ENCODE results near the gene GLT6D1. TPM values are rescaled to one million over a fixed set of nuclear protein-coding genes. Genes with fewer than 3 reads are reported as not detected.

GLT6D1 gene
- total RNA-seq, 1 experiment from 2014 or later, result not detected

DNA sequence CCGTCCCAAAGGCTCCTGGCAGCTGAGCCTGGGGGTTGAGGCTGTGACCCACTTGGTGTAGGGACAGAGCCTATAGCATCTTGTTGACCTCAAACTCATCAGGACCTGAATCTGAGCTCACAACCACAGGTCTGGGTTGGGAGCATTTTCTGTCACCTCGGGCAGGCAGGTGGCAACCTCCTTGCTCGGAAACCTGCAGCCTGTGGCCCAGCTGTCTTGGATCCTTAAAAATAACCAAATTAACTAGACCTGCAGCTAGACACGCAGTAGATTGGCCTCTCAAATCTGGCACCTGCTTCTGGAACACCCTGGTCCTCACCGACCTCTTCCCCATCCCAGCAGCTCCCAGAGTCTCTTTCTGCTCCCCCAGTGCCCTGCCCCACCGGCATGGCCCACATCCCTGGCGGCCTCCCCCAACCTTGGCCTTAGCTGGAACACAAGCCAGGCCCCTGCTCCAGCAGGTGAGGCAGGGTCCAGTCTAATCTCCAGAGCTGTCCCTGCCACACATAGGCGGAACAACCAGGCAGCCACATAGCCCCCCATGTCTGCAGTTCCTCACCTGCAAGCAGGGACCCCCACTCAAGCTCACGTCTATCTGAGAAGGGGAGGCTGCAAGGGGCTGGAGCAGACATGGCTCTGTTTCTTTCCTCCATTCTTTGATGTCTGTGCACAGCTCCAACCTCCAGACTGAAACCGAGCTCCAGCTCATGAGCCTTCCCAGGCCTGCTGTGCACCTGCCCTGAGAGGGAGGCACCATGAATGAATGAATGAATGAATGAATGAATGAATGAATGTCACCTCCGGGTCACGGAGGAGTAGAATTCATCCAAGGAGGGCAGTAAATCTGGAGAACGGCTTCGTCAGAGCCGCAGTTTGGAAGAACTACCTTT lies 49.5 kb downstream of the GLT6D1 start:
- DNase-seq (ENCODE audit: extremely low read depth, low read depth), result no peak

GRCh38 chr9:135588886-135589595 lies 50.3 kb downstream of the GLT6D1 start:
- DNase-seq (ENCODE audit: extremely low read depth, low read depth), result no peak

- no peak for DNase-seq (ENCODE audit: extremely low read depth, low read depth)
These were observed 51.0 kb downstream of the GLT6D1 start for GRCh38 chr9:135588371-135588770.

DNA sequence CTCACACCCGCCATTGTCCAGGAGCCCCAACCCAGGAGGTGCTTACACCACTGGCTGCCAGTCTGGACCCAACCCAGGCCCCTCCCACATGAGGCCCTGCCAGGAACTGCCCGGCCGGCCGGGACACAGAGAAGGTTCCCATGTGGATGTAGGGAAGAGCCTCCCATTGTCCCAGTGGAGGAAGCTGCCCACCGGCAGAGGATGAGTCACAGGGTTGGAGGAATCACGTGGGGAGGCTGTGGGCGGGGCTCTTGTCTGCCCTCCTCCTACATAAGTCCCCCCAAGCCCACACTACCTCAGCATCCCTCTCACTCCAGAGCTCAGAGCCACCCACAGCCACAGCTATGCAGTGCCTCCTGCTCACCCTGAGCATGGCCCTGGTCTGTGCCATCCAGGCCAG lies 51.7 kb downstream of the GLT6D1 start:
- DNase-seq (ENCODE audit: extremely low read depth, low read depth), result no peak

DNA sequence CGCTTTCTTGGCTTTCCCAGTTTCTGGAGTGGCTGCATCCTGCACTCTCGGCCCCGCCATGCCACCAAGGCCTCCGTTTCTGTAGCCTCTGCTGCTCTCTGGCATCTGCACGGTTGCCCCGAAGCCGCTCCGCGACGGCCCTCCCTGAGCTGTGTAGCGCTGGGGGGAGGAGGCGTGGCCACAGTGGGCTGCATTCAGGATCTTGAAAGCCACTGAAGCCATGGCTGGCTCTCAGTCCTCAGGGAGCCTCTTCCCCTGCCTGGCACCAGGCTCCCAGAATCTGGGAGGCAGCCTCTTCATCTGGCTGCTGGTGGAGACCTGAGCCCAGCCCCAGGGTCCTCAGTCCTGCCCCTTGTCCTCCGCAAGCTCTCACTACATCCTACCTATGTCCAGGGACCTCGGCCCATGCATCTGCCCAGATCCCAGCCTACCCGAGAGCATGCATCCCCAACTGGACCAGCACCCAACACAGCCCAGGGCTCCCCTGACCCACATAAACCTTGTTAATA lies 52.7 kb downstream of the GLT6D1 start:
- DNase-seq (ENCODE audit: extremely low read depth, low read depth), result no peak

- DNase-seq (ENCODE audit: extremely low read depth, low read depth), result no peak
These were observed 54.4 kb downstream of the GLT6D1 start for GRCh38 chr9:135584934-135585333.

DNA sequence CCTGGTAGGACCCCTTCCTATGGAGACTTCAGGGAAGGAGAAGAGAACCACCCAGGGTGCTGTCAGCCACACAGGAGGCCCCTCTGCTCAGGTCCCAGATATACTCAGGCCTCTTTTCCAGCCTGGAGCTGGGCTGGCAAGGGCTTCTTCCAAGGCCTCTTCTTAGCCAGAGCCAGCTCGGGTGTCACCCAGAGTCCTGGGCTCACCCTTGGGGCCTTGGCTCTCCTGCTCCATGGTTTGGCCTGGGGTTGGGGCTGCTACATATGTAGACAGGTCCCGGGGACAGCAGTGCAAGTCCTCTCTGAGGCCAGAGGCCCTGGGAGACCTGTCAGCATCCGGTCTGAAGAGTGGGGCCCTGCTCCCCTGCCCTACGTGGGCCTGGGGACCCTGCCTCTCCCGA lies 55.0 kb downstream of the GLT6D1 start:
- DNase-seq (ENCODE audit: extremely low read depth, low read depth), result no peak

- DNase-seq (ENCODE audit: extremely low read depth, low read depth), result no peak
These were observed 55.7 kb downstream of the GLT6D1 start for GRCh38 chr9:135583688-135584011.

DNA sequence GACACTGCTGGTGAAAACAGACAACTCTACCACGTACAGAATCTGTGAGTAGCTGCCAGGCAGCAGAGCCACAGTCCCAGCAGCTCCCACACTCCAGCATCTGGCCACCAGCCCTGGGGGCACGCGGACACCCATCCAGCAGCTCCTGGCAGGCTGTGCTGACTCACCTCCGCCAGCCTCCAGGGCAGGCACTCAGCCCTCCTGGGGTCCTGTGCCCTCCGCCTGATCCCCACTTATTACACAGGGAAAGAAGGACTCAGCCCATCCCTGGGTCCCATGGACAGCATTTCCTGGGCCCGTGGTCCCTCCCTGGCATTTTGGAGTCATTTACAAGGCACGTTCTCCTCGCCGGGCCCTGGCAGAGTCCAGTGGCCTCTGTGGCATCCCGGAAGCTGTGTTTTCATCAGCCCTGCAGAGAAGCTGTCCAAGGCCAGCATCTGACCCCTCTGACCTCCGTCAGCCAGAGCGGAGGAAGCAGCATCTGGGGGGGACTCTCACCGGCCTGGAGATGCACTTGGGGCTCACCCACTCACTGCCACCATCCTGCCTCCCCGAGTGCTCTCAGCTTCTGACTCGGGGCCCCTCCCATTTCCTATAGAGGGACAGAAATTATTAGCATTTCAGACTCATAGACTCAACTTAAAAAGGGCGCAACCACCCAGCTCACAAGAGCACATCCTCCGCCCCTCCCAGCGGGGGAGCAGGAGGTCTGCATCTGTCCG lies 56.2 kb downstream of the GLT6D1 start:
- no peak for DNase-seq (ENCODE audit: extremely low read depth, low read depth)

DNA sequence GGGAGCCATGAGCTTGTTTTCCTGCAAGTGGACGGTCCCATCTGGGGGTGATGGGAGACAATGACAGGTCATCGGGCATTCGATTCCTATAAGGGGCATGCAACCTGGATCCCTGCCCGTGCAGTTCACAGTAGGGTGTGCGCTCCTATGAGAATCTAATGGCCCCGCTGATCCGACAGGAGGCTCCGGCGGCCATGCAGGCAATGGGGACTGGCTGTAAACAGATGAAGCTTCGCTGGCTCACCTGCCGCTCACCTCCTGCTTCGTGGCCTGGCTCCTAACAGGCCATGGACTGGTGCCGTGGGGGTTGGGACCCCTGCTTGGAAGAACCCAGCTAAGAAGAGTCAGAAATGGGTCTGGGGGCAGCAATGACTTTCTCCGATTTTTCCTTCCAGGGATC lies 56.8 kb downstream of the GLT6D1 start:
- no peak for DNase-seq (ENCODE audit: extremely low read depth, low read depth)

- no peak for DNase-seq (ENCODE audit: extremely low read depth, low read depth)
These were observed 57.5 kb downstream of the GLT6D1 start for GRCh38 chr9:135581636-135582426.

DNA sequence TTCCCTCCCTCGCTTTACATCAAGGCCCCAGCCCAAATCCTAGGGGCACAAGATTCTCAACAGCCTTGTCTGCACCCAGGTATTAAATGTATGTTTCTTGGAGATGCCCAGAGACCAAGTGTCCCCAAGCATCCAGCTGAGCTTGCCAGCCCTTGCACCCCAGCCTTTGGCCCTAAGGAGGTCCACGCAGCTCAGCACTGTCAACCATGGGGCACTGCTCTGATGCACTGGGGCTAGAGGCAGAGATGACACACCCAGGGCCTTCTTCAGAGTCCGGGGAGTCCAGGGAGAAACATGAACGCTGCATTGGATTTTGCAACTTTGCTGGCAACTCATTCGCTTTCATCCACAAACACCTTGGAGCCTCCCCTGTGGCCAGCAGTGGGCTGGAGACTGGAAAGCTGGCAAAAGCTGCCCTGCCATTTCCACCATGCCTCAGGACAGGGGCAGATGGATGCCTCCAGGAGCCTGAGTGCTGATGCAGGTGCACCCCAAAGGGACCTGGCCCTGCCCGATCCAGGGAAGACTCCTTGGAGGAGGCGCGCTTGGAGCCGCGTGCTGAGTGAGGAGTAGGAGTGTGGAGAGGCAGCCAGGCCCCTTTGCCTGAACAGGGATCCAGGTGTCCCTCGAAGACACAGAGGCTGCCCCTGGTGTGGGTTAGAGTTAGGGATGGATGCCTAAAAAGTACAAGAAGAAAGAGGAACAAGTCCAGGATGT lies 58.5 kb downstream of the GLT6D1 start:
- DNase-seq (ENCODE audit: extremely low read depth, low read depth), result no peak

- DNase-seq (ENCODE audit: extremely low read depth, low read depth), result no peak
These were observed 59.3 kb downstream of the GLT6D1 start for GRCh38 chr9:135579889-135580660.

GRCh38 chr9:135579356-135579755 lies 60.0 kb downstream of the GLT6D1 start:
- no peak for DNase-seq (ENCODE audit: extremely low read depth, low read depth)

DNA sequence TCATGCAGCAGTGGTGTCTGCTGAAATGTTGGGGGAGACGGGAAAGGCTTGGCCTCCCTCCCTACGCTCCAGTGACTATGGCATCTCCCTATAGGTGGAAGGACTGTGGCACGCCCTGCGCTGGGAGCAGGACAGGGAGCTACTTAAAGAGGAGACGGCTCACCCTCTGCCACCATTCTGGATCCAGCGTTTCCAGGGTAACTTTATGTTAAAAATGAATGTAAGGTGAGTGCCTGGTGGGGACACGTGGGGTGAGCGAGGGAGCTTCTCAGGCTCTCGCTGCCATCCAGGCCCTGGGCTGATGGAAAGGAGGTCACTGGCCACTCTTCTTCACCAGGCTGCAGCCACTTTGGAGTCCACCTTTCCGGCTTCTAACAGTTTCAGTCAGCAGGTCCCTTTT lies 62.1 kb downstream of the GLT6D1 start:
- no peak for DNase-seq (ENCODE audit: extremely low read depth, low read depth)

DNA sequence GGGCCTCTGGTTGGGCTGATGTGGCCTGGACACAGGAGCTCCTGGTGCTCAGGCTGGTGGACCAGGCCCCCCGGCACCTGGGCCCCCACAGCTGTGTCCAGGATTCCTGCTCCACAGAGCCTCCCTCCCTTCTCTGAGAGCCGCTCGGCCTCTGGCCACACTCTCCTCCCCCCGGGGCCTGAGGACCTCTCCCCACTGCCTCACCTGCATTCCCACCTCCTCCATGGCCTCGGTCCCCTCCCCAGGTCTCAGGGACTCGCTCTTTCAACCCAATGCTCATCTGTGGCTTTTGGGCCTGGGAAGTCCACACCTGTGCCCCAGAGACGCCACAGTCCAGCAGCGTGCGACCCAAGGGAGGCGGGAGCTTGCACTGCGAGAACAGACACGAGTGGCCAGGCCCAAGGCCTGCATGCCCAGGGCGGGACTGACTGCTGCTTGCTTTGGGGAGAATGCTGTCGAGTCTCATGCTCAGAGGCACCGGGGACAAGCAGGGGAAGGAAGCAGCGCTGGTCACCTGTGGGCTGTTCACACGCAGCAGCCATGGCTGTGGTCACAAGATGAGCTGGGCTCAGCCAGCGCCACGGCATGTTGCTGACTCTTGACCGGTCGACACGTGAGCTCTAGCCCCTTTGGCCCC lies 63.2 kb downstream of the GLT6D1 start:
- no peak for DNase-seq (ENCODE audit: extremely low read depth, low read depth)

GRCh38 chr9:135574943-135575342 lies 64.4 kb downstream of the GLT6D1 start:
- no peak for DNase-seq (ENCODE audit: extremely low read depth, low read depth)

DNA sequence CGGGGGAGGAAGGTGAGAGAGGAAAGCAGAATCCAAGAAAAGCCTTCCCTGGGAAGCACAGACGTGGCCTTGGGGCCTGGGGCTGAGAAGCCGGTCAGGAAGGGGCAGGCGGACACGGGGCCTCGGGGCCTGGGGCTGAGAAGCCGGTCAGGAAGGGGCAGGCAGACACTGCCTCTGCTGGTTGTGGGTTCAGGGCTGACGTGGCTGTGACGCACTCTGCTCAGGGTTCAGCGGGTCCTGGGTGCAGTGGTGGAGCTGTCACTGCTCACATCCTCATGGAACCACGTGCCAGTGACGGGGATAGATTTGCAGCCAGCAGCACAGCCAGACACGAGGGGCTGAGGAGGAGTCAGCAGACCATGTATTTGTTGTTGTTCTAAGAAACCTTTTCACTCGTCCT lies 65.0 kb downstream of the GLT6D1 start:
- no peak for DNase-seq (ENCODE audit: extremely low read depth, low read depth)

All from NCI-H460 (cell line).